Suppressor macrophage treated with lipopolysaccharide for 4 hours (primary cell): Measurements from ENCODE around the gene NECTIN1.

Source experiments
- DNase-seq: peaks from one replicate; pipeline ENCODE4 v3.0.0-alpha.2; 2020

NECTIN1 gene

GRCh38 chr11:119635776-119636175, 93.2 kb downstream of the NECTIN1 start:
- DNase-seq: no peak

GRCh38 chr11:119635041-119635740, 93.8 kb downstream of the NECTIN1 start:
- no peak for DNase-seq

GRCh38 chr11:119634301-119634700, 94.7 kb downstream of the NECTIN1 start:
- DNase-seq: no peak

- no peak for DNase-seq
These were observed 99.0 kb downstream of the NECTIN1 start for GRCh38 chr11:119629834-119630624.

GRCh38 chr11:119629085-119629484, 99.9 kb downstream of the NECTIN1 start:
- DNase-seq: no peak

GRCh38 chr11:119627286-119627685, 101.7 kb downstream of the NECTIN1 start:
- no peak for DNase-seq

GRCh38 chr11:119626871-119627270, 102.1 kb downstream of the NECTIN1 start:
- no peak for DNase-seq

GRCh38 chr11:119626197-119626841, 102.7 kb downstream of the NECTIN1 start:
- no peak for DNase-seq

- DNase-seq: no peak
These were observed 103.6 kb downstream of the NECTIN1 start for GRCh38 chr11:119625206-119625978.

- no peak for DNase-seq
These were observed 104.4 kb downstream of the NECTIN1 start for GRCh38 chr11:119624629-119625028.

- DNase-seq: no peak
These were observed 104.8 kb downstream of the NECTIN1 start for GRCh38 chr11:119624102-119624615.

GRCh38 chr11:119623682-119624081, 105.3 kb downstream of the NECTIN1 start:
- DNase-seq: no peak

GRCh38 chr11:119622454-119623143, 106.4 kb downstream of the NECTIN1 start:
- no peak for DNase-seq

- DNase-seq: no peak
These were observed 109.3 kb downstream of the NECTIN1 start for GRCh38 chr11:119619665-119620064.

- peak; percentile 95 for DNase-seq
These were observed 110.6 kb downstream of the NECTIN1 start for GRCh38 chr11:119618208-119618909.

GRCh38 chr11:119617340-119617713, 111.7 kb downstream of the NECTIN1 start:
- no peak for DNase-seq

- no peak for DNase-seq
These were observed 112.2 kb downstream of the NECTIN1 start for GRCh38 chr11:119616586-119617339.

GRCh38 chr11:119615882-119616196, 113.2 kb downstream of the NECTIN1 start:
- DNase-seq: no peak

- DNase-seq: peak; percentile 78
These were observed 113.8 kb downstream of the NECTIN1 start for GRCh38 chr11:119615003-119615881.
